ENCODE measurements around the gene AHCYL2. TPM values are rescaled to one million over a fixed set of nuclear protein-coding genes. Genes with fewer than 3 reads are reported as not detected.
"Not testable (repeated sequence)": the region's sequence is repeated elsewhere in the genome, so short reads cannot be mapped to it uniquely, and the experiment has no call there.

The AHCYL2 gene
- total and polyA plus RNA-seq, 9 donors: 8.7 to 25.8 (median 17.2) TPM

DNA sequence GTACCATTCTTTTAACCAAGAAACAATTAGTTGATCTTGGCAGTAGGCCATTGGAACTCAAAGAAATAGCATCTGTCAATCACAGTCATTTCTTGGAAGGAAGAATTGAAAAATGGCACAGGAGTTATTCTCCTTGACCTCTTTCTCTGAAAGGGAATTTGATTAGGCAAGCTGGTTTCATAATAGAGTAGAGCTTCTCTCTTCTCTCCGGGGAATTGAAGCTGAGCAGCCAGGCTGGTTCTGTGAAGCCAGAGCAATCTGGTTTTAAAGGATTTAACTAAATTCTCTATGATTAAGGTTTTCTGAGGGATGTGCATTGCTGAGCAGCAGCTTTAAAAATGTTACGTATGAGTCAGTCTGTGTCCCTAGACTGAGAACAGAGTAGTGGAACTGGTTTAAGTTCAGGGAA, 70.2 kb downstream of the AHCYL2 start:
- 35 to 45% (median 44%) methylated on average over 2 of the region's 2 CpGs for WGBS, 3 donors
- TF ChIP-seq EP300 (IDR thresholded peaks at IDR 0.05) (no peak), POLR2A (IDR thresholded peaks at IDR 0.05) (no peak)
- H3K27me3 ChIP-seq: no peaks in the 10 kb centered on the region
- intact Hi-C loops (cut with DNase I): loop anchor here in 3 of 4 donors (5.0 to 10.0 kb wide), 3 partner anchors 70 to 80 kb away; partner anchors contain the start of gene AHCYL2 (in 1 of the 3)
- no peak overlapping the region for H3K27ac ChIP-seq
- H3K36me3 ChIP-seq: no peaks in the 10 kb centered on the region
- no peaks in the 10 kb centered on the region for H3K4me1 ChIP-seq (ENCODE audit: insufficient read depth)
- no peaks in the 10 kb centered on the region for H3K9me3 ChIP-seq
- H3K4me3 ChIP-seq: no peak overlapping the region
- DNase-seq: peak in 1 of 5 donors; percentile 27

GRCh38 chr7:129298268-129298893, 73.6 kb downstream of the AHCYL2 start:
- Histone ChIP-seq H3K4me1 (ENCODE audit: insufficient read depth) (no peaks in the 10 kb centered on the region), H3K9me3 (no peaks in the 10 kb centered on the region), H3K4me3 (no peak overlapping the region), H3K36me3 (no peaks in the 10 kb centered on the region), H3K27ac (no peak overlapping the region), H3K27me3 (no peaks in the 10 kb centered on the region)
- intact Hi-C loops (cut with DNase I): loop anchor here in 3 of 4 donors (5.0 to 10.0 kb wide), 3 partner anchors 74 to 84 kb away; partner anchors contain the start of gene AHCYL2 (in 1 of the 3)
- peak; percentile 24 to 61 (median 53) for DNase-seq
- TF ChIP-seq EP300 (IDR thresholded peaks at IDR 0.05): no peak
- peak; percentile 35 to 48 (median 39) for TF ChIP-seq CTCF (IDR thresholded peaks at IDR 0.05)
- 31 to 40% (median 35%) methylated on average over 3 of the region's 3 CpGs for WGBS, 3 donors

DNA sequence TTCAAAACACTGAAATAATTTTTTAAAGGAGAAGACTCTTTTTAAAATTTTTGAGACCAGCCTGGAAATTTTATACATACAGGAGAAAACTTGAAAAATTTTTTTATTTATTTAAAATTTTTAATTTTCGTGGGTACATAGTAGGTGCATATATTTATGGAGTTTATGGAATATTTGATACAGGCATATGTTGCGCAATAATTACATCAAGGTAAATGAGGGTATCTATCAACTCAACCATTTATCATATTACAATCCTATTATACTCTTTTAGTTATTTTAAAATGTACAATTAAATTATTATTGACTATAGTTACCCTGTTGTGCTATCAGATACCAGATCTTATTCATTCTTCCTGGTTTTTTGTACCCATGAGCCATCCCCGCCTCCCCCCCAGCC, 75.1 kb downstream of the AHCYL2 start:
- DNase-seq: no peak
- WGBS, 3 donors: 98 to 99% (median 98%) methylated on average over 3 of the region's 3 CpGs
- Histone ChIP-seq H3K27ac (no peak overlapping the region), H3K4me3 (no peak overlapping the region), H3K27me3 (no peaks in the 10 kb centered on the region), H3K36me3 (no peaks in the 10 kb centered on the region), H3K4me1 (ENCODE audit: insufficient read depth) (no peaks in the 10 kb centered on the region), H3K9me3 (no peaks in the 10 kb centered on the region)
- TF ChIP-seq CTCF (IDR thresholded peaks at IDR 0.05) (no peak), POLR2A (IDR thresholded peaks at IDR 0.05) (no peak), EP300 (IDR thresholded peaks at IDR 0.05) (no peak)
- intact Hi-C loops (cut with DNase I): loop anchor here in 3 of 4 donors (5.0 to 10.0 kb wide), 3 partner anchors 75 to 85 kb away; partner anchors contain the start of gene AHCYL2 (in 1 of the 3)

- H3K36me3 ChIP-seq; intact Hi-C loops (cut with DNase I); H3K27me3 ChIP-seq; DNase-seq; H3K9me3 ChIP-seq; H3K4me1 ChIP-seq (ENCODE audit: insufficient read depth); H3K27ac ChIP-seq; H3K4me3 ChIP-seq: not testable (repeated sequence)
- WGBS, 3 donors: 94 to 99% (median 98%) methylated on average over 1 of the region's 1 CpG
These were observed 75.5 kb downstream of the AHCYL2 start for GRCh38 chr7:129300299-129300698.

DNA sequence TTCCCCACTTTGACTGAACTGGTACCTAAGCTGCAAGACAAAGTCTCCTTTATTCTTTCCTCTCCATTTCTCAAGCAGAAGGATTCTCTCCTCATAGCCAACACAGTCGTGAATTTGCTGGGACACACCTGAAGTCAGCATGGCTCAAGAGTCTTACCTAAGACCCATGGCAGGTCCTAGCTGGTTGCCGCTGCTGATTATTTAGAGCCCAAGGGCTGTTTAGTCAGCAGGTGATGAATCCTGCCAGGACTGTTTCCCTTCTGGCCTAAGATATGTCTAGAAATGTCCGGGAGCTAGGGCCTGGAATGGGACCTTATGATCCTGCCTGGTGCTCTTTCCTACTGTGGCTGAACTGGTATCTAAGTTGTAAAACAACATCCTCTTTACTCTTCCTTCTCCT, 82.8 kb downstream of the AHCYL2 start:
- Histone ChIP-seq H3K36me3 (no peaks in the 10 kb centered on the region), H3K9me3 (no peaks in the 10 kb centered on the region), H3K27me3 (no peaks in the 10 kb centered on the region), H3K4me3 (no peak overlapping the region), H3K27ac (no peak overlapping the region), H3K4me1 (ENCODE audit: insufficient read depth) (no peaks in the 10 kb centered on the region)
- intact Hi-C loops (cut with DNase I): no loop called here
- 79 to 95% (median 93%) methylated on average over 3 of the region's 3 CpGs for WGBS, 3 donors
- TF ChIP-seq CTCF (IDR thresholded peaks at IDR 0.05) (no peak), POLR2A (IDR thresholded peaks at IDR 0.05) (no peak), EP300 (IDR thresholded peaks at IDR 0.05) (no peak)
- DNase-seq: no peak

Measured in ovary (tissue), 9 donors.